Activated CD8-positive, alpha-beta T cell treated with anti-CD3 and anti-CD28 coated beads for 36 hours (primary cell): Measurements from ENCODE around the gene TIPARP. TPM values are rescaled to one million over a fixed set of nuclear protein-coding genes. Genes with fewer than 3 reads are reported as not detected.
A peak's percentile ranks its signal among the peaks of the same experiment; 100 is the strongest.

Experiments used
- ATAC-seq: fragments of 200-7000 bp; cut with Tn5 transposase; one replicate; pipeline ENCODE4 v1.10.0; 2021; ENCODE audit warnings: mild to moderate bottlenecking, moderate library complexity
- CTCF ChIA-PET: fragments of 350-600 bp; sonication (Branson Sonifier 250); formaldehyde crosslinking; loops from one replicate; lab custom pipeline; 2021; ENCODE audit warnings: antibody characterized with exemption; lab: Charles Lee
- POLR2A ChIA-PET: fragments of 350-600 bp; sonication (Branson Sonifier 250); formaldehyde crosslinking; loops from one replicate; lab custom pipeline; 2021; ENCODE audit warnings: antibody characterized with exemption; lab: Charles Lee
- DNase-seq: peaks from one replicate; pipeline ENCODE4 v3.0.0-alpha.2; 2020
- H3K27ac Mint-ChIP-seq: one replicate; pipeline ENCODE4 v1.8.0; 2021; ENCODE audit warnings: mild to moderate bottlenecking, mixed read lengths
- H3K27me3 Mint-ChIP-seq: one replicate; pipeline ENCODE4 v1.8.0; 2021; ENCODE audit warnings: mixed read lengths
- H3K36me3 Mint-ChIP-seq: one replicate; pipeline ENCODE4 v1.8.0; 2021; ENCODE audit warnings: low read depth, mixed read lengths
- H3K4me1 Mint-ChIP-seq: one replicate; pipeline ENCODE4 v1.8.0; 2021; ENCODE audit warnings: low read depth, mixed read lengths
- H3K4me3 Mint-ChIP-seq: one replicate; pipeline ENCODE4 v1.8.0; 2021; ENCODE audit warnings: mild to moderate bottlenecking, moderate library complexity, mixed read lengths
- H3K9me3 Mint-ChIP-seq: one replicate; pipeline ENCODE4 v1.8.0; 2021; ENCODE audit warnings: mixed read lengths
- CTCF ChIP-seq: fragments of 200-600 bp; IDR thresholded peaks from one replicate; pipeline ENCODE4 v1.8.0; 2022; ENCODE audit warnings: antibody characterized with exemption, mild to moderate bottlenecking
- intact Hi-C: fragments of 100-400 bp; cut with micrococcal nuclease; formaldehyde crosslinking; loops from one replicate; pipeline ENCODE4 v1.10.0; 2022
- total RNA-seq, 2 experiments: library from RNA; stranded (reverse); gene quantifications; one replicate each; pipeline ENCODE4 v1.2.3, GENCODE V29; 2021

Gene TIPARP
- total RNA-seq, 2 experiments from 2014 or later, result 28.0 to 30.0 TPM

GRCh38 chr3:156685198-156685597, 10.8 kb downstream of the TIPARP start:
- H3K27me3 Mint-ChIP-seq, result no peaks in the 10 kb centered on the region
- ChIA-PET CTCF (interaction anchor here (1.0 to 1.4 kb wide), 3 partner anchors 10 to 452 kb away, joined by 3 to 7 read pairs (median 3); no protein-coding TSS in a partner anchor), POLR2A (interaction anchor here (1.1 kb wide), 2 partner anchors 10 to 14 kb away, joined by 3 read pairs; no protein-coding TSS in a partner anchor)

GRCh38 chr3:156685752-156686151, 11.4 kb downstream of the TIPARP start:
- H3K9me3 Mint-ChIP-seq, result no peaks in the 10 kb centered on the region
- H3K4me1 Mint-ChIP-seq, result peaks cover 74% of the 10 kb centered on the region
- DNase-seq (no peak), ATAC-seq (peak; percentile 34)
- CTCF ChIA-PET, result interaction anchor here (1.2 to 1.7 kb wide), 2 partner anchors 56 to 452 kb away, joined by 3 to 7 read pairs (median 3); no protein-coding TSS in a partner anchor
- no peaks in the 10 kb centered on the region for H3K27me3 Mint-ChIP-seq
- no peak for TF ChIP-seq CTCF
- no peak overlapping the region for H3K4me3 Mint-ChIP-seq
- peaks cover 36% of the 10 kb centered on the region for H3K36me3 Mint-ChIP-seq
- POLR2A ChIA-PET, result interaction anchor here (1.1 to 1.2 kb wide), 2 partner anchors 15 to 202 kb away, joined by 3 read pairs; no protein-coding TSS in a partner anchor
- no peak overlapping the region for H3K27ac Mint-ChIP-seq
- intact Hi-C loops, result no loop called here

More at GRCh38 chr3:156685198-156685597, 10.8 kb downstream of the TIPARP start:
- ATAC-seq, result peak; percentile 12
- DNase-seq, result no peak
- Mint-ChIP-seq H3K27ac (no peak overlapping the region), H3K36me3 (peaks cover 37% of the 10 kb centered on the region), H3K4me1 (peaks cover 74% of the 10 kb centered on the region), H3K9me3 (no peaks in the 10 kb centered on the region), H3K4me3 (no peak overlapping the region)
- intact Hi-C loops, result no loop called here
- no peak for TF ChIP-seq CTCF

GRCh38 chr3:156687023-156687422, 12.6 kb downstream of the TIPARP start:
- no peak for TF ChIP-seq CTCF
- CTCF ChIA-PET, result interaction anchor here (1.7 kb wide), 1 partner anchor 450 kb away, joined by 3 read pairs; no protein-coding TSS in a partner anchor
- Mint-ChIP-seq H3K4me1 (peaks cover 75% of the 10 kb centered on the region), H3K27ac (no peak overlapping the region), H3K27me3 (no peaks in the 10 kb centered on the region), H3K9me3 (no peaks in the 10 kb centered on the region), H3K36me3 (peaks cover 35% of the 10 kb centered on the region), H3K4me3 (no peak overlapping the region)
- DNase-seq, result no peak
- ATAC-seq, result peak; percentile 82
- intact Hi-C loops, result no loop called here
- POLR2A ChIA-PET, result interaction anchor here (0.9 kb wide), 1 partner anchor 10 kb away, joined by 3 read pairs; no protein-coding TSS in a partner anchor

GRCh38 chr3:156688632-156689452, 14.5 kb downstream of the TIPARP start:
- Mint-ChIP-seq H3K36me3 (peaks cover 37% of the 10 kb centered on the region), H3K4me1 (peaks cover 72% of the 10 kb centered on the region), H3K4me3 (no peak overlapping the region), H3K9me3 (no peaks in the 10 kb centered on the region), H3K27me3 (no peaks in the 10 kb centered on the region), H3K27ac (no peak overlapping the region)
- POLR2A ChIA-PET, result interaction anchor here (1.4 to 2.5 kb wide), 3 partner anchors 11 to 472 kb away, joined by 3 to 7 read pairs (median 4); no protein-coding TSS in a partner anchor
- DNase-seq (no peak), ATAC-seq (no peak)
- intact Hi-C loops, result no loop called here
- no peak for TF ChIP-seq CTCF
- CTCF ChIA-PET, result interaction anchor here (1.3 kb wide), 2 partner anchors 13 to 411 kb away, joined by 3 to 5 read pairs; no protein-coding TSS in a partner anchor
